IgD-negative memory B cell (primary cell): Measurements from ENCODE around the gene TLE3. TPM values are rescaled to one million over a fixed set of nuclear protein-coding genes. Genes with fewer than 3 reads are reported as not detected.

ENCODE experiments used
- H3K27ac Mint-ChIP-seq, 3 donors: one replicate each; pipeline ENCODE4 v1.8.0; 2020 to 2022; ENCODE audit warnings: mild to moderate bottlenecking in 3 of 3, mixed read lengths in 3 of 3, moderate library complexity in 1 of 3
- H3K27me3 Mint-ChIP-seq: one replicate; pipeline ENCODE4 v1.8.0; 2021; ENCODE audit warnings: mixed read lengths
- H3K36me3 Mint-ChIP-seq: one replicate; pipeline ENCODE4 v1.8.0; 2020; ENCODE audit warnings: mild to moderate bottlenecking, mixed read lengths
- H3K4me1 Mint-ChIP-seq, 3 donors: one replicate each; pipeline ENCODE4 v1.8.0; 2020 to 2022; ENCODE audit warnings: mixed read lengths in 3 of 3, mild to moderate bottlenecking in 1 of 3
- H3K4me3 Mint-ChIP-seq, 4 donors: one replicate each; pipeline ENCODE4 v1.8.0; 2020 to 2022; ENCODE audit warnings: mild to moderate bottlenecking in 4 of 4, mixed read lengths in 4 of 4, moderate library complexity in 3 of 4
- H3K9me3 Mint-ChIP-seq, 3 donors: one replicate each; pipeline ENCODE4 v1.8.0; 2020 to 2021; ENCODE audit warnings: mixed read lengths in 3 of 3, mild to moderate bottlenecking in 1 of 3
- polyA plus RNA-seq: library from polyadenylated mRNA; unstranded; fragments of 300-500 nt; fragmentation: Illumina TruSeq; gene quantifications from one replicate; pipeline ENCODE4 v1.2.3, GENCODE V29; 2021

TLE3 gene
- polyA plus RNA-seq, 1 donor from 2014 or later: 88.7 TPM

GRCh38 chr15:70088887-70089691, 8.6 kb downstream of the TLE3 start:
- H3K27me3 Mint-ChIP-seq: no peaks in the 10 kb centered on the region
- peak overlapping the region in 1 of 4 donors; percentile 67 for H3K4me3 Mint-ChIP-seq
- peaks cover 74 to 88% (median 78%) of the 10 kb centered on the region in 3 donors for H3K4me1 Mint-ChIP-seq
- H3K36me3 Mint-ChIP-seq: peaks cover 7% of the 10 kb centered on the region
- no peaks in the 10 kb centered on the region for H3K9me3 Mint-ChIP-seq
- H3K27ac Mint-ChIP-seq: peak overlapping the region in 1 of 3 donors; percentile 54

- H3K4me3 Mint-ChIP-seq: peak overlapping the region in 1 of 4 donors; percentile 73
- H3K9me3 Mint-ChIP-seq: no peaks in the 10 kb centered on the region
- H3K4me1 Mint-ChIP-seq: peaks cover 76 to 88% (median 80%) of the 10 kb centered on the region in 3 donors
- peaks cover 11% of the 10 kb centered on the region for H3K36me3 Mint-ChIP-seq
- no peaks in the 10 kb centered on the region for H3K27me3 Mint-ChIP-seq
- peak overlapping the region in 1 of 3 donors; percentile 31 for H3K27ac Mint-ChIP-seq
Measured at GRCh38 chr15:70088455-70088854, 9.3 kb downstream of the TLE3 start.

- H3K36me3 Mint-ChIP-seq: peaks cover 10% of the 10 kb centered on the region
- peak overlapping the region in 1 of 4 donors; percentile 5 for H3K4me3 Mint-ChIP-seq
- H3K9me3 Mint-ChIP-seq: no peaks in the 10 kb centered on the region
- H3K4me1 Mint-ChIP-seq: peaks cover 76 to 86% (median 78%) of the 10 kb centered on the region in 3 donors
- H3K27ac Mint-ChIP-seq: peak overlapping the region in 2 of 3 donors; percentile 3 to 31
- no peaks in the 10 kb centered on the region for H3K27me3 Mint-ChIP-seq
Measured at GRCh38 chr15:70087708-70088352, 9.9 kb downstream of the TLE3 start.

GRCh38 chr15:70086636-70087035, 11.1 kb downstream of the TLE3 start:
- no peaks in the 10 kb centered on the region for H3K9me3 Mint-ChIP-seq
- peak overlapping the region; percentile 5 to 81 (median 40) for H3K4me3 Mint-ChIP-seq
- H3K4me1 Mint-ChIP-seq: peaks cover 70 to 76% (median 71%) of the 10 kb centered on the region in 3 donors
- peaks cover 5% of the 10 kb centered on the region for H3K36me3 Mint-ChIP-seq
- no peaks in the 10 kb centered on the region for H3K27me3 Mint-ChIP-seq
- H3K27ac Mint-ChIP-seq: peak overlapping the region; percentile 21 to 90 (median 63)

- Mint-ChIP-seq H3K9me3 (no peaks in the 10 kb centered on the region), H3K4me3 (peak overlapping the region in 2 of 4 donors; percentile 65 to 84), H3K27ac (peak overlapping the region in 2 of 3 donors; percentile 18 to 63), H3K4me1 (peaks cover 56 to 68% (median 64%) of the 10 kb centered on the region in 3 donors), H3K36me3 (peaks cover 6% of the 10 kb centered on the region), H3K27me3 (no peaks in the 10 kb centered on the region)
Measured at GRCh38 chr15:70084461-70084860, 13.3 kb downstream of the TLE3 start.

- H3K4me3 Mint-ChIP-seq: peak overlapping the region in 2 of 4 donors; percentile 77 to 84
- H3K4me1 Mint-ChIP-seq: peaks cover 52 to 68% (median 61%) of the 10 kb centered on the region in 3 donors
- H3K27me3 Mint-ChIP-seq: no peaks in the 10 kb centered on the region
- H3K27ac Mint-ChIP-seq: peak overlapping the region in 2 of 3 donors; percentile 18 to 63
- H3K9me3 Mint-ChIP-seq: no peaks in the 10 kb centered on the region
- H3K36me3 Mint-ChIP-seq: peaks cover 6% of the 10 kb centered on the region
Measured at GRCh38 chr15:70083946-70084345, 13.8 kb downstream of the TLE3 start.

GRCh38 chr15:70083418-70083817, 14.3 kb downstream of the TLE3 start:
- Mint-ChIP-seq H3K27ac (peak overlapping the region in 2 of 3 donors; percentile 18 to 47), H3K9me3 (no peaks in the 10 kb centered on the region), H3K4me3 (peak overlapping the region in 1 of 4 donors; percentile 84), H3K36me3 (peaks cover 6% of the 10 kb centered on the region), H3K27me3 (no peaks in the 10 kb centered on the region), H3K4me1 (peaks cover 50 to 66% (median 59%) of the 10 kb centered on the region in 3 donors)

- peaks cover 49 to 66% (median 59%) of the 10 kb centered on the region in 3 donors for H3K4me1 Mint-ChIP-seq
- peaks cover 6% of the 10 kb centered on the region for H3K36me3 Mint-ChIP-seq
- no peak overlapping the region for H3K4me3 Mint-ChIP-seq
- no peaks in the 10 kb centered on the region for H3K9me3 Mint-ChIP-seq
- peak overlapping the region in 1 of 3 donors; percentile 43 for H3K27ac Mint-ChIP-seq
- no peaks in the 10 kb centered on the region for H3K27me3 Mint-ChIP-seq
Measured at GRCh38 chr15:70082281-70082900, 15.3 kb downstream of the TLE3 start.

- peak overlapping the region in 1 of 3 donors; percentile 28 for H3K27ac Mint-ChIP-seq
- H3K36me3 Mint-ChIP-seq: peaks cover 6% of the 10 kb centered on the region
- no peaks in the 10 kb centered on the region for H3K27me3 Mint-ChIP-seq
- H3K4me1 Mint-ChIP-seq: peaks cover 45 to 64% (median 58%) of the 10 kb centered on the region in 3 donors
- H3K9me3 Mint-ChIP-seq: no peaks in the 10 kb centered on the region
- H3K4me3 Mint-ChIP-seq: no peak overlapping the region
Measured at GRCh38 chr15:70081612-70082011, 16.1 kb downstream of the TLE3 start.

GRCh38 chr15:70080347-70080746, 17.4 kb downstream of the TLE3 start:
- Mint-ChIP-seq H3K27me3 (no peaks in the 10 kb centered on the region), H3K9me3 (no peaks in the 10 kb centered on the region), H3K27ac (peak overlapping the region in 1 of 3 donors; percentile 23), H3K4me3 (no peak overlapping the region), H3K4me1 (peaks cover 39 to 59% (median 47%) of the 10 kb centered on the region in 3 donors), H3K36me3 (peaks cover 9% of the 10 kb centered on the region)

GRCh38 chr15:70079888-70080287, 17.8 kb downstream of the TLE3 start:
- Mint-ChIP-seq H3K36me3 (peaks cover 9% of the 10 kb centered on the region), H3K27me3 (no peaks in the 10 kb centered on the region), H3K27ac (peak overlapping the region in 1 of 3 donors; percentile 23), H3K9me3 (no peaks in the 10 kb centered on the region), H3K4me1 (peaks cover 37 to 54% (median 42%) of the 10 kb centered on the region in 3 donors), H3K4me3 (peak overlapping the region in 1 of 4 donors; percentile 22)

GRCh38 chr15:70078578-70079417, 18.9 kb downstream of the TLE3 start:
- Mint-ChIP-seq H3K4me1 (peaks cover 30 to 43% (median 37%) of the 10 kb centered on the region in 3 donors), H3K4me3 (no peak overlapping the region), H3K27ac (peak overlapping the region in 1 of 3 donors; percentile 12), H3K27me3 (no peaks in the 10 kb centered on the region), H3K9me3 (no peaks in the 10 kb centered on the region), H3K36me3 (peaks cover 6% of the 10 kb centered on the region)

- Mint-ChIP-seq H3K9me3 (no peaks in the 10 kb centered on the region), H3K27ac (peak overlapping the region in 1 of 3 donors; percentile 89), H3K36me3 (peaks cover 4% of the 10 kb centered on the region), H3K4me3 (peak overlapping the region in 1 of 4 donors; percentile 22), H3K4me1 (peaks cover 40 to 44% (median 41%) of the 10 kb centered on the region in 3 donors), H3K27me3 (no peaks in the 10 kb centered on the region)
Measured at GRCh38 chr15:70077188-70078147, 20.2 kb downstream of the TLE3 start.
